HG02943 (cell line): ENCODE data around the gene PRSS3.
"Not testable (repeated sequence)": the region's sequence is repeated elsewhere in the genome, so short reads cannot be mapped to it uniquely, and the experiment has no call there.

Source experiments
- ATAC-seq: cut with Tn5 transposase; IDR thresholded peaks from one replicate; pipeline ENCODE4 v1.9.1; 2021; ENCODE audit warnings: mild to moderate bottlenecking, low read depth, moderate library complexity; ENCODE audit not compliant: unreplicated experiment

Gene PRSS3

GRCh38 chr9:33795281-33795680 lies at the start of gene PRSS3:
Gene PRSS3 (plus strand): TSS chr9:33795561. CDS start chr9:33795574, 13 bp downstream.
- no peak for ATAC-seq

DNA sequence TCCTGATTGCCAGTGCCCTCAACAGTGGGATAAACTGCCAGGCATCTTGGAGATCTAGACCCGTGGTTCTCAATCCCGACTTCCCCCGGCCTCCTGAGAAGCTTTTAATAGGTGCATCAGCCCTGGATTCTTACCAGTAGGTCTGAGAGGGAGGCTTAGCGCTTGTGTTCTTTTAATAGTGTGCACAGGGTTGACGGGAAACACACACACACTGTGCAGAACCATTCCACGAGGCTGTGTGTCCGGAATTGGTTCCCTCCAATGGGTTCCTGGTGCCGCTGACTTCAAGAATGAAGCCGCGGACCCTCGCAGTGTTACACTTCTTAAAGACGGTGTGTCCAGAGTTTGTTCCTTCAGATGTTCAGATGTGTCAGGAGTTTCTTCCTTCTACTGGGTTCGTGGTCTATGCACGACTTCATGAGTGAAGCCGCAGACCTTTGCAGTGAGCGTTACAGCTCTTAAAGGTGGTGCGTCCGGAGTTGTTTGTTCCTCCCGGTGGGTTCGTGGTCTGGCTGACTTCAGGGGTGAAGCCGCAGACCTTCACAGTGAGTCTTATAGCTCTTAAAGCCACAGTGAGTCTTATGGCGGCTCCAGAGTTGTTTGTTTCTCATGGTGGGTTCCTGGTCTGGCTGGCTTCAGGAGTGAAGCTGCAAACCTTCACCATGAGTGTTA lies 46.6 kb upstream of the PRSS3 start:
- ATAC-seq, result no peak

- not testable (repeated sequence) for ATAC-seq
Observed at GRCh38 chr9:33749305-33749654, 46.1 kb upstream of the PRSS3 start.

- no peak for ATAC-seq
Observed at GRCh38 chr9:33750307-33750838, 45.0 kb upstream of the PRSS3 start.

DNA sequence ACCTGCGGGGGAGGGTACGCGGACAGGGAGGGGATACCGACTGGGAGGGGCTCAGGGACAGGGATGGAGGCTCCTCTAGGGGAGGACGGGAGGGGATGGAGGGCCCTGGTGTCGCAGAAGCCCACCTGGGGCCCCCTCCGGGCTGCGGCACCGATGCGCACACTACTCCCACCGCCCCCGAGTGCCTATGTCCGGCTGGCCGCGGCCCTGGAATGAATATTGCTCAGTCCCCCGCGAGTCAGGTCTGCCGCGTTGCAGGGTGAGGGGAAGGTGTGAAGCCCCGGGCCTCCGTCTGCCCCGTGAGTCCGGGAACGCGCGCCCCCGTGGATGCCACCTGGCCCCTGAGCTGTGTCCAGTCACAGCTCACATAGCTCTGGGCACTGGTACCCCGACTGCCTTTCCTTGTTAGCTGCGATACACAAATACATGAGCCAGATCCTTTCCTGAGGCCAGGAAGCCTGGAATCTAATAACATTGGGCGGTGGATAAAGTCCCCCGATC lies 44.5 kb upstream of the PRSS3 start:
- no peak for ATAC-seq

- no peak for ATAC-seq
Observed at GRCh38 chr9:33751536-33752129, 43.7 kb upstream of the PRSS3 start.

DNA sequence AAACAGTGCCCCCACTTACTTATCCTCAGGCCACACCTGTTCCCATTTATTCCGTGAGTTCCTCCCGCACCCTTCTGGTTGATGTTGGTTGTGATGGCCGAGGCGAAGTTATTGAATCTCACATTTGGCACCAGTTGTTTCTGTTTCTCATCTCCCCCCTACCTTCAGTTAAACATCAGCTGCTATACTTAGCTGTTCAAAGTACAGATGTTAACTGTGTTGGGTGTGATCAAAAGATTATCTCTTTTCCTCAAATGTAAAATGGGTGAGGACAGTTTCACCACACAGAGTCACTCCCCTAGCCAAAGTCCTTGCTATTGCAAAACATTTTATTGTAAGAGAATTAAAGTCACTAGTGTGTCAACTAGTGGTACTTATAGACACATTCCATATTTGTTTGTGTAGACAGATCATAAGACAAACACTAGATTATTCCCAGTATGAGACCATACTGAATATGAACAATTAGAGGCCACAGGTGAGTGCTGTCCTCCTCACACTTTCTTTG lies 43.2 kb upstream of the PRSS3 start:
- ATAC-seq, result no peak

GRCh38 chr9:33752789-33753188 lies 42.6 kb upstream of the PRSS3 start:
- not testable (repeated sequence) for ATAC-seq

DNA sequence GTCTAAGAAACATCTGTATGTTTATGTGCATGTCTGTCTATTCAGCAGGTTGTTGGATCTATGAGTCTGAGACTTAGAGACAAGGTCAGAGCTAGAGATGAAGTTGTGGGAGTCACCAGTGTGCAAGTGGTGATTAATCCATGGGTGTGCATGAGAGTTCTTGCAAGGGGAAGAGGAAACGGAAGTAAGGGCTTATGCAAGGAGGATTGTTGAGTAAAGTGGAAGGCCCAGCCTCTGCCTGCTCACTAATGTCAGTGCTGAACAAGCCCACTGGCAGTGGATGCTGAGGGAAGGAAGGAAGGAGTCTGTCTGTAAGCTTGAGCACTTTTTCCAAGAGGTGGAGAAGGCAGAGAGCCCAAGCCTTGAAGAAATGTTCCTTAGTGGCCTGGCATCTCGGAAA lies 35.7 kb upstream of the PRSS3 start:
- not testable (repeated sequence) for ATAC-seq

DNA sequence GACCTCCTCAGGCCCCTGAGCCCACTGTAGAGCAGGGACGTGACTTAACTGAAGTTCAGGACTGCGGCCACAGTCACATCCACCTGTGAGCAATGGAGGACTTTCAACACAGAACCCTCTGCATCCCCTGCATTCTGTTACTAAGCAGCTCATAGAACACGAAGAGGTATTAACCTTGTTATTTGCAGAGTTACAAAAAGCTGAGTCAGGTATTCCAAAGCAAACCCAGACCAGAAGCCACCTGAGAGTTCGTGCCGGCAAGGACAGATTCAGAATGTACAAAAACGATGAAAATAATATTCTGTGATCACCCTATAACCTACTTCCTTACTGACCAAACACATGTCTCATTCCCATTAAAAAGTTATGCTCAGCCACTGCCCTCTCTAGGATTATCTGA lies 33.0 kb upstream of the PRSS3 start:
- no peak for ATAC-seq

GRCh38 chr9:33763709-33764108 lies 31.7 kb upstream of the PRSS3 start:
- ATAC-seq, result not testable (repeated sequence)

GRCh38 chr9:33765411-33765810 lies 29.9 kb upstream of the PRSS3 start:
- no peak for ATAC-seq

DNA sequence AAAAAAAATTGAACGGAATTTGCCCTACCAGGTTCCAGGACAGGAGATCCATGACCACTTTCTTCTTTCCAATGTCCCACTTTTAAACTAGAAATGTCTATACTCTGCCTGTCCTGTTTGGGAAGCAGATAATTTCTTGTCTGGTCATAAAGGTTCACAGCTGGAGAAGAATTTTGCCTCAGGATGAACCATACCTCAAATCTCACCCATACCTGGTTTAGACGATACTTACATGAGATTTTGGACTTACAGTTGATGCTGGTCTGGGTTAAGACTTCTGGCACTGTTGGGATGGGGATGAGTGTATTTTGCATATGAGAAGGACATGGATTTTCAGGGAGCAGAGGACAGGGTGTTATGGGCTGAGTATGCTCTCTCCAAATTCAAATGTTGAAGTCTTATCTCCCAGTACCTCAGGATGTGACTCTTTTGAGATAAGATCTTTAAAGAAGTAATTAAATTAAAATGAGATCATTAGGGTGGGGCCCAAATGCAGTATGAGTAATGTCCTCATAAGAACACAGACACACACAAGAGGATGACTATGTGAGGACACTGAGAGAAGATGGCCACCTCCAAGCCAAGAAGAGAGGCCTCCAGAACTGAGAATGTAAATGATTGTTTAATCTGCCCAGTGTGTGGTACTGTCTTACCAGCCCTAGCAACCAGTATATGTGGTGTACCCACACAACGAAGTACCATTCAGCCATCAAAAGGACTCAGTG lies 25.0 kb upstream of the PRSS3 start:
- not testable (repeated sequence) for ATAC-seq

GRCh38 chr9:33773135-33773534 lies 22.2 kb upstream of the PRSS3 start:
- not testable (repeated sequence) for ATAC-seq

DNA sequence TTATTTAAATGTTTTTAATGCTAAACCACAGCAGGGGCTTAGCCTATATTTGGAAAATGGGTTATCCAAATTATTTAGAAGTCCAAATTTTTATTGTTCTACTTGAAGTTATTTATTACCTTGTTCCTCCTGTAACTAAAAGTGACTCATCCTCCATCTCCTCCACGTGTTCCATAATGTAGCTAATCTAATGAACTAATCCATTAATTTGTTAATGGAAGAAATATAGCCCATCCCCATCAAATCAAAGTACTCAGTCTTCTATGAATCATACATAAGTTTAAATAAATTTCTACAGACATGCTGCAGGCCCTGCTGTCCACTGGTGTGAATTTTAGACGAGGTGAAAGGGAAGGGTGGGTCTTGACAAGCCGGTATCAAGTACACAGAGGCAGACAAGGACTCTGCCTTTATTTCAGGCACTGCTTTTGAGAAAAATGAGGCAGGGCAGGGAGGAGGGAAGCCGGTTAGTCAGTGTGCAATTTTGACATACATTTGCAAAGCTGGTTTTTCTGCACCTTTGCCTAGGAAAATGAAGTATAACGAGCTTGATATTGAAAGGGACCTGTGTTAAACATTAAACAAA lies 21.2 kb upstream of the PRSS3 start:
- not testable (repeated sequence) for ATAC-seq

DNA sequence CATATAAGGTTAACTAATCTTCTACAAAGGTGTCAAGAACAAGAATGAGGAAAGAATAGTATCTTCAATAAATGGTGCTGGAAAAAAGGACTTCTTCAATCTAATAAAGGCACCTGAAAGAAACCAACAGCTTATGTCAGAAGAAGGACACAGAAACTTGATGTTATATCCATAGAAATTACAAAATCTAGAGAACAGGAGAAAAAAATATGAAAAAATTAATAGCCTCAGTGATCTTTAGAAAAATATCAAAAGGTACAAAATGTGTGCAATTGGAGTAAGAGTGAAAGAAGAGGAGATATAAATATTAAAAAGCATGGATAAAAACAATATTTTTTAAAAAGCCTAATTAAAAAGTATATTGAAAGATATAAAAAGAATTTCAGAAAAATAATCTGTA lies 18.8 kb upstream of the PRSS3 start:
- ATAC-seq, result no peak

- no peak for ATAC-seq
Observed at GRCh38 chr9:33778700-33779351, 16.5 kb upstream of the PRSS3 start.

DNA sequence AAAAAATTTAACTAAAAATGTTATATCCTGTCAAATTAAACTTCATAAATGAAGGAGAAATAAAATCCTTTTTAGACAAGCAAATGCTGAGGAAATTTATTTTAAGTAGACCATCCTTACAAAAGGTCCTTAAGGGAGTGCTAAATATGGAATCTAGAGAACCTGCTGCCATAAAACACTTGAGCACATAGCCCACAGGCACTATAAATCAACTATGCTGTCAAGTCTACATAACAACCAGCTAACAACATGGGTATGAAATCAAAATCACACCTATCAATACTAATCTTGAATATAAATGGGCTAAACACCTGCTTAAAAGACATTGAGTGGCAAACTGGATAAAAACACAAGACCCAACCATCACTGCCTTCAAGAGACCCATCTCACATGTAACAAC lies 15.1 kb upstream of the PRSS3 start:
- no peak for ATAC-seq

- no peak for ATAC-seq
Observed at GRCh38 chr9:33781736-33782135, 13.6 kb upstream of the PRSS3 start.
